Adipocyte (in vitro differentiated cells): ENCODE results near the gene NDRG2.
"Not testable (repeated sequence)": the region's sequence is repeated elsewhere in the genome, so short reads cannot be mapped to it uniquely, and the experiment has no call there.

Experiments
- DNase-seq: peaks from one replicate; pipeline ENCODE4 v3.0.0-alpha.2; 2015; ENCODE audit warnings: low read depth
- H3K27me3 ChIP-seq: replicated peaks from 2 replicates; pipeline ENCODE4 v1.7.0; 2013; ENCODE audit warnings: mild to moderate bottlenecking, low read length, moderate library complexity; ENCODE audit not compliant: control insufficient read depth, insufficient read depth
- H3K36me3 ChIP-seq: 2 replicates; pipeline ENCODE4 v1.7.0; 2013; ENCODE audit warnings: low read length, mild to moderate bottlenecking, moderate library complexity; ENCODE audit not compliant: control insufficient read depth, insufficient read depth, severe bottlenecking
- H3K4me1 ChIP-seq: 2 replicates; pipeline ENCODE4 v1.7.0; 2013; ENCODE audit warnings: mild to moderate bottlenecking, low read length, moderate library complexity; ENCODE audit not compliant: control insufficient read depth, insufficient read depth
- H3K4me3 ChIP-seq: 2 replicates; pipeline ENCODE4 v1.7.0; 2013; ENCODE audit warnings: mild to moderate bottlenecking, low read length, moderate library complexity
- H3K9ac ChIP-seq: 2 replicates; pipeline ENCODE4 v1.7.0; 2013; ENCODE audit warnings: mild to moderate bottlenecking, low read length, moderate library complexity
- H3K9me3 ChIP-seq: 2 replicates; pipeline ENCODE4 v1.7.0; 2013; ENCODE audit warnings: mild to moderate bottlenecking, low read length, moderate library complexity; ENCODE audit not compliant: control insufficient read depth

NDRG2 gene

GRCh38 chr14:21040941-21041340 is 16.1 kb upstream of the NDRG2 start:
- H3K4me1 ChIP-seq, result peaks cover 50% of the 10 kb centered on the region
- H3K27me3 ChIP-seq, H3K9ac ChIP-seq, H3K4me3 ChIP-seq, H3K36me3 ChIP-seq, H3K9me3 ChIP-seq: not testable (repeated sequence)
- DNase-seq, result peak; percentile 25

- Histone ChIP-seq H3K9me3 (no peaks in the 10 kb centered on the region), H3K27me3 (no peaks in the 10 kb centered on the region), H3K36me3 (no peaks in the 10 kb centered on the region), H3K9ac (peak overlapping the region; percentile 50), H3K4me1 (peaks cover 50% of the 10 kb centered on the region), H3K4me3 (no peak overlapping the region)
- DNase-seq, result no peak
Observed at GRCh38 chr14:21040370-21040925, 15.6 kb upstream of the NDRG2 start.

GRCh38 chr14:21039585-21040369 is 14.9 kb upstream of the NDRG2 start:
- peaks cover 48% of the 10 kb centered on the region for H3K4me1 ChIP-seq
- H3K36me3 ChIP-seq, result no peaks in the 10 kb centered on the region
- no peaks in the 10 kb centered on the region for H3K9me3 ChIP-seq
- peak overlapping the region; percentile 50 for H3K9ac ChIP-seq
- peak; percentile 88 for DNase-seq
- no peaks in the 10 kb centered on the region for H3K27me3 ChIP-seq
- H3K4me3 ChIP-seq, result no peak overlapping the region

- Histone ChIP-seq H3K4me3 (no peak overlapping the region), H3K27me3 (peaks cover 10% of the 10 kb centered on the region), H3K9ac (peak overlapping the region; percentile 50), H3K9me3 (no peaks in the 10 kb centered on the region), H3K4me1 (peaks cover 39% of the 10 kb centered on the region), H3K36me3 (no peaks in the 10 kb centered on the region)
- no peak for DNase-seq
Observed at GRCh38 chr14:21038441-21039422, 13.9 kb upstream of the NDRG2 start.

GRCh38 chr14:21037156-21037555 is 12.3 kb upstream of the NDRG2 start:
- no peaks in the 10 kb centered on the region for H3K9me3 ChIP-seq
- H3K36me3 ChIP-seq, result no peaks in the 10 kb centered on the region
- H3K9ac ChIP-seq, result no peak overlapping the region
- H3K4me3 ChIP-seq, result no peak overlapping the region
- H3K4me1 ChIP-seq, result peaks cover 26% of the 10 kb centered on the region
- H3K27me3 ChIP-seq, result peaks cover 19% of the 10 kb centered on the region
- no peak for DNase-seq

- H3K9me3 ChIP-seq, result no peaks in the 10 kb centered on the region
- H3K4me3 ChIP-seq, result no peak overlapping the region
- H3K4me1 ChIP-seq, result peaks cover 25% of the 10 kb centered on the region
- peaks cover 23% of the 10 kb centered on the region for H3K27me3 ChIP-seq
- no peaks in the 10 kb centered on the region for H3K36me3 ChIP-seq
- H3K9ac ChIP-seq, result no peak overlapping the region
- DNase-seq, result no peak
Observed at GRCh38 chr14:21036751-21037150, 11.9 kb upstream of the NDRG2 start.

GRCh38 chr14:21034707-21035106 is 9.8 kb upstream of the NDRG2 start, which contains the start of gene RNASE13:
RNASE13 (minus strand) TSS chr14:21034807; CDS start chr14:21034288, 519 bp downstream.
- no peak within 1 kb of the TSS for H3K9ac ChIP-seq
- no peak for DNase-seq
- H3K9me3 ChIP-seq, result no peaks in the 10 kb centered on the region
- no peak within 1 kb of the TSS for H3K4me3 ChIP-seq
- peaks cover 28% of the 10 kb centered on the region for H3K27me3 ChIP-seq
- H3K4me1 ChIP-seq, result peaks cover 14% of the 10 kb centered on the region
- H3K36me3 ChIP-seq, result no peaks in the 10 kb centered on the region

- Histone ChIP-seq H3K27me3 (peaks cover 29% of the 10 kb centered on the region), H3K9me3 (no peaks in the 10 kb centered on the region), H3K4me3 (no peak overlapping the region), H3K9ac (no peak overlapping the region), H3K4me1 (no peaks in the 10 kb centered on the region), H3K36me3 (no peaks in the 10 kb centered on the region)
- no peak for DNase-seq
Observed at GRCh38 chr14:21033133-21033698, 8.4 kb upstream of the NDRG2 start.

- DNase-seq, result no peak
- H3K27me3 ChIP-seq, result peaks cover 29% of the 10 kb centered on the region
- H3K9ac ChIP-seq, result no peak overlapping the region
- H3K4me3 ChIP-seq, result no peak overlapping the region
- no peaks in the 10 kb centered on the region for H3K36me3 ChIP-seq
- no peaks in the 10 kb centered on the region for H3K9me3 ChIP-seq
- H3K4me1 ChIP-seq, result no peaks in the 10 kb centered on the region
Observed at GRCh38 chr14:21032326-21033132, 7.7 kb upstream of the NDRG2 start.

GRCh38 chr14:21030531-21030930 is 5.7 kb upstream of the NDRG2 start:
- Histone ChIP-seq H3K36me3 (no peaks in the 10 kb centered on the region), H3K4me3 (no peak overlapping the region), H3K27me3 (peaks cover 32% of the 10 kb centered on the region), H3K9me3 (no peaks in the 10 kb centered on the region), H3K9ac (no peak overlapping the region), H3K4me1 (no peaks in the 10 kb centered on the region)
- no peak for DNase-seq
